ENCODE measurements around the gene SPATA6L. TPM values are rescaled to one million over a fixed set of nuclear protein-coding genes. Genes with fewer than 3 reads are reported as not detected.
A peak's percentile ranks its signal among the peaks of the same experiment; 100 is the strongest.

Gene SPATA6L
- total and polyA plus RNA-seq, 10 of the 15 experiments (the other 5 are each of a cell fraction or from before 2014, with no cell fraction given), result 0.37 to 1.6 (median 0.91) TPM

DNA sequence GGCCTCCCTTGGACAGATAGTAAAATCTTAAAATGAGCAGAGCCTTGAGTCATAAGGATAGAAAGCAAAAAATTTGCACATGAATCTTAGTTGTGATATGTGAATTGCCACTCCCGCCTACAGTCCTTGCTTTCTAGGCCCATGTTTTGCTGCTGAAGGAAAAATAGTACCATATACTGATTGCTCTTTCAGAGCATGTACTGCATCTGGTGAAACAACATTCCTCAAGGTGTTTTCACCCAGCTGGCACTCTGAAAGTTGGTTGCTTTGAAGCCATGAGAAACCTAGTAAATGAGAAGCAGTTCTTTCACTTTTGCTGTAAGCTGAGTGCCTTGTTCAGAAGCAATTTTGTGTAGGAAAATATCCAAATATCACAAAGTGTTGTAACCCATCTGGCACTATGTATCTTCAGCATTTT is 23.4 kb upstream of the SPATA6L start (continued):
- TF ChIP-seq ZNF592 (IDR thresholded peaks at IDR 0.05) (no peak), NFIC (IDR thresholded peaks at IDR 0.05; ENCODE audit: low read depth, low read length) (peak; percentile 46; the same call in 1 of the 2 replicates), IRF4 (IDR thresholded peaks at IDR 0.05; ENCODE audit: low read depth, low read length) (0 out of 2 replicates have a peak, but pooled peaks have one; percentile 49), MTA3 (IDR thresholded peaks at IDR 0.05; ENCODE audit: borderline replicate concordance, low read length) (no peak), MYC (IDR thresholded peaks at IDR 0.05; ENCODE audit: insufficient read depth, insufficient read length, insufficient replicate concordance, low read length, severe bottlenecking) (no peak), SUZ12 (IDR thresholded peaks at IDR 0.05; ENCODE audit: unreplicated experiment) (no peak), ATF7 (IDR thresholded peaks at IDR 0.05; ENCODE audit: low read depth) (0 out of 2 replicates have a peak, but pooled peaks have one; percentile 16), ZBTB11 (CRISPR knock-in tag; IDR thresholded peaks at IDR 0.05) (no peak), ZNF622 (IDR thresholded peaks at IDR 0.05) (no peak), SREBF1 (IDR thresholded peaks at IDR 0.05; ENCODE audit: low read length) (no peak), BCL11A (IDR thresholded peaks at IDR 0.05; ENCODE audit: low read depth, low read length) (peak; percentile 16; the same call in 1 of the 2 replicates), TBL1XR1 (IDR thresholded peaks at IDR 0.05; ENCODE audit: low read depth, low read length) (no peak), PML (IDR thresholded peaks at IDR 0.05; ENCODE audit: low read length) (0 out of 2 replicates have a peak, but pooled peaks have one; percentile 34), PBX3 (IDR thresholded peaks at IDR 0.05; ENCODE audit: insufficient replicate concordance, low read depth, low read length) (peak; percentile 17)
- TF ChIP-seq, protein P1, sequence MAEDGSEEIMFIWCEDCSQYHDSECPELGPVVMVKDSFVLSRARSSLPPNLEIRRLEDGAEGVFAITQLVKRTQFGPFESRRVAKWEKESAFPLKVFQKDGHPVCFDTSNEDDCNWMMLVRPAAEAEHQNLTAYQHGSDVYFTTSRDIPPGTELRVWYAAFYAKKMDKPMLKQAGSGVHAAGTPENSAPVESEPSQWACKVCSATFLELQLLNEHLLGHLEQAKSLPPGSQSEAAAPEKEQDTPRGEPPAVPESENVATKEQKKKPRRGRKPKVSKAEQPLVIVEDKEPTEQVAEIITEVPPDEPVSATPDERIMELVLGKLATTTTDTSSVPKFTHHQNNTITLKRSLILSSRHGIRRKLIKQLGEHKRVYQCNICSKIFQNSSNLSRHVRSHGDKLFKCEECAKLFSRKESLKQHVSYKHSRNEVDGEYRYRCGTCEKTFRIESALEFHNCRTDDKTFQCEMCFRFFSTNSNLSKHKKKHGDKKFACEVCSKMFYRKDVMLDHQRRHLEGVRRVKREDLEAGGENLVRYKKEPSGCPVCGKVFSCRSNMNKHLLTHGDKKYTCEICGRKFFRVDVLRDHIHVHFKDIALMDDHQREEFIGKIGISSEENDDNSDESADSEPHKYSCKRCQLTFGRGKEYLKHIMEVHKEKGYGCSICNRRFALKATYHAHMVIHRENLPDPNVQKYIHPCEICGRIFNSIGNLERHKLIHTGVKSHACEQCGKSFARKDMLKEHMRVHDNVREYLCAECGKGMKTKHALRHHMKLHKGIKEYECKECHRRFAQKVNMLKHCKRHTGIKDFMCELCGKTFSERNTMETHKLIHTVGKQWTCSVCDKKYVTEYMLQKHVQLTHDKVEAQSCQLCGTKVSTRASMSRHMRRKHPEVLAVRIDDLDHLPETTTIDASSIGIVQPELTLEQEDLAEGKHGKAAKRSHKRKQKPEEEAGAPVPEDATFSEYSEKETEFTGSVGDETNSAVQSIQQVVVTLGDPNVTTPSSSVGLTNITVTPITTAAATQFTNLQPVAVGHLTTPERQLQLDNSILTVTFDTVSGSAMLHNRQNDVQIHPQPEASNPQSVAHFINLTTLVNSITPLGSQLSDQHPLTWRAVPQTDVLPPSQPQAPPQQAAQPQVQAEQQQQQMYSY (CRISPR knock-in tag; IDR thresholded peaks at IDR 0.05), result no peak
- TF ChIP-seq, protein P2, sequence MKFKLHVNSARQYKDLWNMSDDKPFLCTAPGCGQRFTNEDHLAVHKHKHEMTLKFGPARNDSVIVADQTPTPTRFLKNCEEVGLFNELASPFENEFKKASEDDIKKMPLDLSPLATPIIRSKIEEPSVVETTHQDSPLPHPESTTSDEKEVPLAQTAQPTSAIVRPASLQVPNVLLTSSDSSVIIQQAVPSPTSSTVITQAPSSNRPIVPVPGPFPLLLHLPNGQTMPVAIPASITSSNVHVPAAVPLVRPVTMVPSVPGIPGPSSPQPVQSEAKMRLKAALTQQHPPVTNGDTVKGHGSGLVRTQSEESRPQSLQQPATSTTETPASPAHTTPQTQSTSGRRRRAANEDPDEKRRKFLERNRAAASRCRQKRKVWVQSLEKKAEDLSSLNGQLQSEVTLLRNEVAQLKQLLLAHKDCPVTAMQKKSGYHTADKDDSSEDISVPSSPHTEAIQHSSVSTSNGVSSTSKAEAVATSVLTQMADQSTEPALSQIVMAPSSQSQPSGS (IDR thresholded peaks at IDR 0.05; ENCODE audit: low read length), result peak; percentile 60; the same call in 1 of the 2 replicates

All from GM12878 (cell line).